MM.1S (cell line): Measurements from ENCODE around the gene PAPPA.

ENCODE experiments used
- DNase-seq: peaks from one replicate; pipeline ENCODE4 v3.0.0-alpha.2; 2015
- H2AFZ ChIP-seq: fragments of 300-600 bp; sonication (generic); 2 replicates; pipeline ENCODE4 v1.6.0; 2016; ENCODE audit warnings: antibody characterized with exemption, low read length
- H3F3A ChIP-seq: fragments of 300-600 bp; sonication (generic); 2 replicates; pipeline ENCODE4 v1.6.1; 2016; ENCODE audit warnings: mild to moderate bottlenecking, antibody characterized with exemption, low read length, moderate library complexity, mixed read lengths; ENCODE audit not compliant: insufficient read depth
- H3K27ac ChIP-seq: fragments of 300-600 bp; sonication (generic); 2 replicates; pipeline ENCODE4 v1.5.1; 2016; ENCODE audit warnings: mild to moderate bottlenecking, low read length
- H3K27me3 ChIP-seq: fragments of 300-600 bp; sonication (generic); replicated peaks from 2 replicates; pipeline ENCODE4 v1.6.0; 2016; ENCODE audit warnings: low read length; ENCODE audit not compliant: insufficient read depth
- H3K36me3 ChIP-seq: fragments of 300-600 bp; sonication (generic); replicated peaks from 2 replicates; pipeline ENCODE4 v1.6.1; 2016; ENCODE audit warnings: mild to moderate bottlenecking, low read length, mixed read lengths; ENCODE audit not compliant: insufficient read depth
- H3K4me1 ChIP-seq: fragments of 300-600 bp; sonication (generic); 2 replicates; pipeline ENCODE4 v1.6.1; 2016; ENCODE audit warnings: low read length, mixed read lengths
- H3K4me2 ChIP-seq: fragments of 300-600 bp; sonication (generic); 2 replicates; pipeline ENCODE4 v1.6.0; 2016; ENCODE audit warnings: low read depth, low read length
- H3K4me3 ChIP-seq: fragments of 300-600 bp; sonication (generic); 2 replicates; pipeline ENCODE4 v1.5.1; 2016; ENCODE audit warnings: low read length, mixed read lengths
- H3K79me2 ChIP-seq: fragments of 300-600 bp; sonication (generic); 2 replicates; pipeline ENCODE4 v1.6.1; 2016; ENCODE audit warnings: mixed run types, low read length, mixed read lengths
- H3K9ac ChIP-seq: fragments of 300-600 bp; sonication (generic); 2 replicates; pipeline ENCODE4 v1.6.1; 2016; ENCODE audit warnings: low read length, mixed read lengths
- H3K9me2 ChIP-seq: fragments of 300-600 bp; sonication (generic); replicated peaks from 2 replicates; pipeline ENCODE4 v1.6.1; 2016; ENCODE audit warnings: mild to moderate bottlenecking, low read length, mixed read lengths; ENCODE audit not compliant: insufficient read depth
- H3K9me3 ChIP-seq: fragments of 300-600 bp; sonication (generic); replicated peaks from 2 replicates; pipeline ENCODE4 v1.6.1; 2016; ENCODE audit warnings: mild to moderate bottlenecking, low read length, mixed read lengths; ENCODE audit not compliant: insufficient read depth
- H4K20me1 ChIP-seq: fragments of 300-600 bp; sonication (generic); 2 replicates; pipeline ENCODE4 v1.6.1; 2016; ENCODE audit warnings: mild to moderate bottlenecking, low read length, moderate library complexity, mixed read lengths; ENCODE audit not compliant: insufficient read depth
- EZH2 ChIP-seq: fragments of 300-600 bp; sonication (generic); optimal IDR thresholded peaks from 2 replicates; pipeline ENCODE3; 2017; ENCODE audit warnings: low read depth, mild to moderate bottlenecking, antibody characterized with exemption, low read length, mixed read lengths
- EZH2phosphoT487 ChIP-seq: fragments of 300-600 bp; sonication (generic); IDR thresholded peaks from 2 replicates; pipeline ENCODE4 v1.6.1; 2018; ENCODE audit warnings: antibody characterized with exemption, low read length
- TF ChIP-seq, protein P1 (sequence below): fragments of 300-600 bp; sonication (generic); IDR thresholded peaks from 2 replicates; pipeline ENCODE4 v1.5.1; 2016; ENCODE audit warnings: antibody characterized with exemption, low read length, mixed read lengths

PAPPA gene

DNA sequence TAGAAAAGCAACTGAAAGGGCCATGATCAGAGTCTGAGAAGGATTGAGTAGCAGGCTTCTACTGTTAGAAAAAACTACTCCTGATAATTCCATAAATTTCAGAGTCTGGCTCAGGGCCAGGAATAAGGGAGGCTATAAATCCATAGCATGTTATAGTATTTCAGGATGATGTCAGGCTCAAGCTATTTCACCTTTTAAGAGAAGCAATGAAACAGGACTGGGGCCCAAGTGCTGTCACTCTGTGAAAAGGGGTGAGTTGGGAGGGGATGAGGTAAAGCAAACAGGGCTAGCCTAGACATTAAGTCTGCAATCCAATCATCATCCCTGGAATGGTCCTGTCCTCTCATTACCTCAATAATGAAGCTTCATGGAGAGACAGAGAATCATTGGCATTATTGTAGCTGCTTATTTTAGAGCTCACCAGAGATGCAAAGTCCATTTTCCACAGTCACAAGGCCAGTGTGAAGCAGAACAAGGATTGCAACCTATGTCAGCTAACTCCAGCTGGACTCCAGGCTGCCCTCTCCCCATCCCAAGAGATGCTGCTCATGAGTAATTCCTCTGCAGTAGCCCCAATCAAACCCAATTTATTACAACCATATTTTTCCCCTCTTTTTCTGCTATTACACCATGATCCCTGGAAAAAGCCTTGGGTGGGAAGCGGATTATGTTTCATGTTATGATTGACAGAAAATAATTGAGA, 56.0 kb downstream of the PAPPA start:
- Histone ChIP-seq H2AFZ (no peak overlapping the region), H3K27me3 (no peaks in the 10 kb centered on the region), H3K9ac (no peak overlapping the region), H3K79me2 (no peaks in the 10 kb centered on the region), H3K4me1 (no peaks in the 10 kb centered on the region), H4K20me1 (no peaks in the 10 kb centered on the region), H3K36me3 (no peaks in the 10 kb centered on the region), H3K9me2 (no peaks in the 10 kb centered on the region), H3K9me3 (no peaks in the 10 kb centered on the region), H3K27ac (no peak overlapping the region), H3F3A (no peaks in the 10 kb centered on the region), H3K4me2 (no peak overlapping the region), H3K4me3 (no peak overlapping the region)
- no peak for TF ChIP-seq EZH2phosphoT487
- no peak for TF ChIP-seq EZH2
- TF ChIP-seq, protein P1, sequence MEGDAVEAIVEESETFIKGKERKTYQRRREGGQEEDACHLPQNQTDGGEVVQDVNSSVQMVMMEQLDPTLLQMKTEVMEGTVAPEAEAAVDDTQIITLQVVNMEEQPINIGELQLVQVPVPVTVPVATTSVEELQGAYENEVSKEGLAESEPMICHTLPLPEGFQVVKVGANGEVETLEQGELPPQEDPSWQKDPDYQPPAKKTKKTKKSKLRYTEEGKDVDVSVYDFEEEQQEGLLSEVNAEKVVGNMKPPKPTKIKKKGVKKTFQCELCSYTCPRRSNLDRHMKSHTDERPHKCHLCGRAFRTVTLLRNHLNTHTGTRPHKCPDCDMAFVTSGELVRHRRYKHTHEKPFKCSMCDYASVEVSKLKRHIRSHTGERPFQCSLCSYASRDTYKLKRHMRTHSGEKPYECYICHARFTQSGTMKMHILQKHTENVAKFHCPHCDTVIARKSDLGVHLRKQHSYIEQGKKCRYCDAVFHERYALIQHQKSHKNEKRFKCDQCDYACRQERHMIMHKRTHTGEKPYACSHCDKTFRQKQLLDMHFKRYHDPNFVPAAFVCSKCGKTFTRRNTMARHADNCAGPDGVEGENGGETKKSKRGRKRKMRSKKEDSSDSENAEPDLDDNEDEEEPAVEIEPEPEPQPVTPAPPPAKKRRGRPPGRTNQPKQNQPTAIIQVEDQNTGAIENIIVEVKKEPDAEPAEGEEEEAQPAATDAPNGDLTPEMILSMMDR, result no peak
- DNase-seq, result no peak

GRCh38 chr9:116212986-116213692, 59.5 kb downstream of the PAPPA start:
- Histone ChIP-seq H3K4me1 (no peaks in the 10 kb centered on the region), H3K9ac (no peak overlapping the region), H4K20me1 (no peaks in the 10 kb centered on the region), H3K9me3 (no peaks in the 10 kb centered on the region), H3K4me2 (no peak overlapping the region), H3K79me2 (no peaks in the 10 kb centered on the region), H3K9me2 (no peaks in the 10 kb centered on the region), H3K36me3 (no peaks in the 10 kb centered on the region), H2AFZ (no peak overlapping the region), H3K27me3 (no peaks in the 10 kb centered on the region), H3K27ac (no peak overlapping the region), H3K4me3 (no peak overlapping the region), H3F3A (no peaks in the 10 kb centered on the region)
- TF ChIP-seq, protein P1, result no peak
- TF ChIP-seq EZH2phosphoT487, result no peak
- no peak for TF ChIP-seq EZH2
- DNase-seq, result no peak

GRCh38 chr9:116213693-116214047, 60.1 kb downstream of the PAPPA start:
- Histone ChIP-seq H3K27me3 (no peaks in the 10 kb centered on the region), H3K79me2 (no peaks in the 10 kb centered on the region), H3K27ac (no peak overlapping the region), H3F3A (no peaks in the 10 kb centered on the region), H3K4me3 (no peak overlapping the region), H3K4me1 (no peaks in the 10 kb centered on the region), H3K9me3 (no peaks in the 10 kb centered on the region), H2AFZ (no peak overlapping the region), H3K9me2 (no peaks in the 10 kb centered on the region), H3K9ac (no peak overlapping the region), H3K36me3 (no peaks in the 10 kb centered on the region), H4K20me1 (no peaks in the 10 kb centered on the region), H3K4me2 (no peak overlapping the region)
- no peak for DNase-seq
- TF ChIP-seq EZH2phosphoT487 (no peak), EZH2 (no peak)
- TF ChIP-seq, protein P1, result no peak
